ENCODE results near the gene KCNIP1.

GRCh38 chr5:170534177-170534576 lies 30.4 kb downstream of the KCNIP1 start:
- TF ChIP-seq CTCF (IDR thresholded peaks at IDR 0.05) (no peak), POLR2A (IDR thresholded peaks at IDR 0.05) (no peak)
